ENCODE measurements around the gene ZNF516. TPM values are rescaled to one million over a fixed set of nuclear protein-coding genes. Genes with fewer than 3 reads are reported as not detected.

The ZNF516 gene
- total RNA-seq, 1 donor = 16.3 TPM

DNA sequence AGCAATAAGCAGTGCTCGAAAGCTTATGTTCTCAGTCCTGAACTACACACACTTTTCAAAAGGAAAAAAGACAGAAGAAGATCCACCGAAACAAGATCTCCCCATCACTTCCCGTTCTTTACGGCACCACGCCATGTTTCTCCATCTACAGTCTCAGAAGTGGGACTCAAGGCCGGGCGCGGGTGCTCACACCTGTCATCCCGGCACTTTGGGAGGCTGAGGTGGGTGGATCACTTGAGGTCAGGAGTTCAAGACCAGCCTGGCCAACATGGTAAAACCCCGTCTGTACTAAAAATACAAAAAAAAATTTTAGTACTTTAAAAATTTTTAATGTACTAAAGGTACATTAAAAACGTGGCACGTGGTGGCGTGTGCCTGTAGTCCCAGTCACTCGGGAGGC is 31.2 kb downstream of the ZNF516 start:
- Histone ChIP-seq H2AFZ (ENCODE audit: low read length) (no peak overlapping the region), H3K27ac (ENCODE audit: low read depth, low read length) (no peak overlapping the region), H3K36me3 (ENCODE audit: insufficient read depth, low read length) (peaks cover 3% of the 10 kb centered on the region), H3K4me2 (ENCODE audit: insufficient read depth, low read length) (no peak overlapping the region), H3K27me3 (ENCODE audit: insufficient read depth, low read length) (no peaks in the 10 kb centered on the region), H3K4me1 (ENCODE audit: insufficient read depth, low read length) (peaks cover 22% of the 10 kb centered on the region), H3K79me2 (ENCODE audit: insufficient read depth, low read length) (peaks cover 58% of the 10 kb centered on the region), H4K20me1 (ENCODE audit: insufficient read depth, low read length) (peaks cover 10% of the 10 kb centered on the region), H3K9me3 (ENCODE audit: low read depth, low read length) (no peaks in the 10 kb centered on the region), H3K4me3 (ENCODE audit: insufficient read depth, low read length) (no peak overlapping the region)
- DNase-seq (ENCODE audit: insufficient read length, low spot score, missing footprints) = no peak
- TF ChIP-seq CTCF (IDR thresholded peaks at IDR 0.05; ENCODE audit: extremely low read depth, low read depth, low read length) = no peak

DNA sequence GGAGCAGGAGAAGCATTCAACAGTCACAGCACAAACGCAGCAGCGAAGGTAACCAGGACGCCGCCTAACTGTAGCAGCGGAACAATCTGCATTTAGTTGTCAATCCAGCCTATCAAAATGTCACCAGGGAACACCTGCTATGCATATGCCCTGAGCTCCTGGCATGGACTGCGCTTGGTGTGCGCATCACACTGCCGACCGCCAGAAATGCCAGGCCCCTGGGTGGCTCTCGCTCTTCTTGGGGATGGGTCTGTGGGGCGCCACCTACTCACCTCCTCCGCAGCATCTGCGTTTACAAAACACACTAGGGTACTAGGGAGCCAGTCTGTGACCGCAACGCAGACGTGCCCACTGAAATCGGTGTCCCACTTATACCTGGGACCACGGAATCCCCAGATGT is 31.7 kb downstream of the ZNF516 start:
- H3K4me2 ChIP-seq (ENCODE audit: insufficient read depth, low read length) = no peak overlapping the region
- no peak overlapping the region for H2AFZ ChIP-seq (ENCODE audit: low read length)
- H3K27me3 ChIP-seq (ENCODE audit: insufficient read depth, low read length) = no peaks in the 10 kb centered on the region
- peak; percentile 22 for DNase-seq (ENCODE audit: insufficient read length, low spot score, missing footprints)
- TF ChIP-seq CTCF (IDR thresholded peaks at IDR 0.05; ENCODE audit: extremely low read depth, low read depth, low read length) = no peak
- H3K4me3 ChIP-seq (ENCODE audit: insufficient read depth, low read length) = no peak overlapping the region
- peaks cover 8% of the 10 kb centered on the region for H4K20me1 ChIP-seq (ENCODE audit: insufficient read depth, low read length)
- H3K4me1 ChIP-seq (ENCODE audit: insufficient read depth, low read length) = peaks cover 24% of the 10 kb centered on the region
- H3K36me3 ChIP-seq (ENCODE audit: insufficient read depth, low read length) = peaks cover 8% of the 10 kb centered on the region
- H3K79me2 ChIP-seq (ENCODE audit: insufficient read depth, low read length) = peaks cover 59% of the 10 kb centered on the region
- H3K27ac ChIP-seq (ENCODE audit: low read depth, low read length) = no peak overlapping the region
- H3K9me3 ChIP-seq (ENCODE audit: low read depth, low read length) = no peaks in the 10 kb centered on the region

DNA sequence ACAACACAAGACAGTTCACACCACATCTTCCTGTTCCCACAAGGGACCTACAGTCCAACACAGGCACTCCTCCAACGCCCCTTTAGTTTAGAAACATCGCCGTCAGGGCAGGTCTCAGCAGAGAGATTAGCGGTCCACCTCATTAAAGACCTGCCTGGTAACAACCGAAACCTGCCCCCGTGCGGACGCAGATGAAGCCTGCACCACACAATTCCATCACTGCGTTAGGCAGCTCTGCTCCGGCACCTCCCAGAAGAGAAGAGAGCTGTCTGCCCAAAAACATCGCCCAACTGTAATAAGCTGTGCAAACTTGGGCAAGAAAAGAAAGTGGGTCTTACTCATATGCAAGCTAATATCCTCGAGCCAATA is 32.7 kb downstream of the ZNF516 start:
- H3K9me3 ChIP-seq (ENCODE audit: low read depth, low read length) = no peaks in the 10 kb centered on the region
- no peak for TF ChIP-seq CTCF (IDR thresholded peaks at IDR 0.05; ENCODE audit: extremely low read depth, low read depth, low read length)
- no peaks in the 10 kb centered on the region for H3K27me3 ChIP-seq (ENCODE audit: insufficient read depth, low read length)
- peaks cover 66% of the 10 kb centered on the region for H3K79me2 ChIP-seq (ENCODE audit: insufficient read depth, low read length)
- H2AFZ ChIP-seq (ENCODE audit: low read length) = no peak overlapping the region
- no peak overlapping the region for H3K4me3 ChIP-seq (ENCODE audit: insufficient read depth, low read length)
- H3K36me3 ChIP-seq (ENCODE audit: insufficient read depth, low read length) = peaks cover 8% of the 10 kb centered on the region
- H3K4me2 ChIP-seq (ENCODE audit: insufficient read depth, low read length) = no peak overlapping the region
- peaks cover 28% of the 10 kb centered on the region for H3K4me1 ChIP-seq (ENCODE audit: insufficient read depth, low read length)
- peak; percentile 46 for DNase-seq (ENCODE audit: insufficient read length, low spot score, missing footprints)
- peaks cover 6% of the 10 kb centered on the region for H4K20me1 ChIP-seq (ENCODE audit: insufficient read depth, low read length)
- no peak overlapping the region for H3K27ac ChIP-seq (ENCODE audit: low read depth, low read length)

- Histone ChIP-seq H4K20me1 (ENCODE audit: insufficient read depth, low read length) (peaks cover 4% of the 10 kb centered on the region), H3K4me3 (ENCODE audit: insufficient read depth, low read length) (no peak overlapping the region), H3K4me2 (ENCODE audit: insufficient read depth, low read length) (no peak overlapping the region), H3K27me3 (ENCODE audit: insufficient read depth, low read length) (no peaks in the 10 kb centered on the region), H3K9me3 (ENCODE audit: low read depth, low read length) (no peaks in the 10 kb centered on the region), H3K27ac (ENCODE audit: low read depth, low read length) (no peak overlapping the region), H3K79me2 (ENCODE audit: insufficient read depth, low read length) (peaks cover 69% of the 10 kb centered on the region), H3K4me1 (ENCODE audit: insufficient read depth, low read length) (peaks cover 32% of the 10 kb centered on the region), H2AFZ (ENCODE audit: low read length) (no peak overlapping the region), H3K36me3 (ENCODE audit: insufficient read depth, low read length) (peaks cover 8% of the 10 kb centered on the region)
- no peak for TF ChIP-seq CTCF (IDR thresholded peaks at IDR 0.05; ENCODE audit: extremely low read depth, low read depth, low read length)
- peak; percentile 38 for DNase-seq (ENCODE audit: insufficient read length, low spot score, missing footprints)
Measured at GRCh38 chr18:76461692-76462325, 33.2 kb downstream of the ZNF516 start.
